NCI-H510A treated with DMSO at 0.1 percent for 48 hours (cell line): ENCODE measurements around the gene SIGLEC12.

Experiments used
- DNase-seq: peaks from one replicate; lab custom pipeline; 2025; lab: John Stamatoyannopoulos, UW

SIGLEC12 gene

GRCh38 chr19:51501594-51502263, at the start of gene SIGLEC12:
TSS of gene SIGLEC12 (minus strand) at chr19:51501800. CDS start at chr19:51501733, 67 bp downstream.
- no peak for DNase-seq

DNA sequence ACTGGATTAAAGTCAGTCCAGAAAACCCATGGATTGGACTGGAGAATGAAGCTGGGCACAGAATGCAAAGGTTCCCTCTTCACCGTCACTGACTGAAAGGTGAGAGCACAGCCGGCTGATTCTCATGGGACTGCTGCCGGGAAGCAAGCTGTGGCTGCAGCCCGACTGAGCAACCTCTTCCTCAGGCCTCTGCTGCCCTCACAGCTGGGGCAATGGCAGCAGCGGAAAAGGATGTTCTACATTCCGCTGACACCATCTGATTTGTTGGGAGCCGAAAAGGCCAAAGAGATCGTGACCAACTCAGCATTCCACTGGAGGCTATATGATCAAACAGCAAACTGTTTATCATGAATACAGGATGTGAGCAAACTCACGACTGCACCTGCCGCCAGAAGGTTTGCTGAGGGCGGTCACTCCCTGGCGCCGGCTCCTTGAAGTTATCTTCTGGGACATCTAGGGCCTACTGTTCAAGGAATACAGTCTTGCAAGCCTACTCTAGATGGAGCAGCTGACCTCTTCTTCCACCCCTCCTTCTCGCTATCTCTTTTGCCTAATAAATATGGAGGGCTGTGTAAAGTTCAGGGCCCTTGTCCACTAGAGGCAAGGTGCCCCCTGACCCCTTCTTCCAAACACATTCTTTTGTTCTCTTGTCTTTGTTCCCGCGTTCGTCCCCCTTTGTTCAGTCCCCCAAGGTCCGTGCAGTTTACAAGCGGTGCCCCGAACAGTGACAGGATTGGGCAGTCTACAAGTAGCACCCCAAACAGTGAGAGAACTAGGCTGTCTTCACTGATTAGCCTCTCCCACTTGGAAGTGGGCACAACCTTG, 49.5 kb upstream of the SIGLEC12 start:
- no peak for DNase-seq

DNA sequence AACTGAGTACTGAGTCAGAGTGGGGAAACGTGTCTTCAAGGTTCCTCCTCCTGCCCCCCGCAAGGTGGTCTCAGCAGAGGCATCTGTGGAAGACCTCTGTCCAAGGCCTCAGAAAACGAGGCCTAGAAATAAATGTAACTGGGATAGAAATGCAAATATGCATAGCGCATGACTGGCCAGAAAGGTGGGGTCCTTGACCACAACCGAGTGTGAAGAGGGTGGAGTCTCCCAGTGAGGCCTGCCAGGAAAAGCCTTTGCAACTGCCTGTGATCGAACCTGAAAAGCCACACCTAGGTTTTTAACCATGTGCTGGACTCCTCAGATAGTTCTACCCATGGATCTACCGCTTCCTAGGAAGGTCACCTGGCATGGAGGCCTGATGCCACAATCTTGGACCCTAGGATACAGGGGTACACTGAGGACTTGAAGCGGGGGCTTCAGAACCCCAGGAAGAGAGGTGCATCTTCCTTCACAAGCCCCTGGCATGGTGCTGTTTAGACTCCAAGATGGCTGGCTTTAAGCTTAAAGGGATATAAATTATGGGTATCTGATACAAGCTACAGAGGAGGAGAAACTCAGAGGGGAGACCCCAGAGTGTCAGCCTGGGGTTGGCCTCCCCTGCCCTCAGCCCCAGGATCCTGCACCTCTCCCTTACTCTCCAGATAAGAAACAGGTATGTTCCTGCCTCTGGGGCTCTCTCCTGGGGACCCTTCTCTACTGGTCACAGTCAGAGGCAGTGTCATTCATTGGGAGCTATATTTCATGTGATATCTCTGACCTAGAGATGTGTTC, 48.1 kb upstream of the SIGLEC12 start:
- DNase-seq, result no peak

GRCh38 chr19:51548891-51549305, 47.3 kb upstream of the SIGLEC12 start:
- no peak for DNase-seq

GRCh38 chr19:51548213-51548651, 46.6 kb upstream of the SIGLEC12 start:
- no peak for DNase-seq

DNA sequence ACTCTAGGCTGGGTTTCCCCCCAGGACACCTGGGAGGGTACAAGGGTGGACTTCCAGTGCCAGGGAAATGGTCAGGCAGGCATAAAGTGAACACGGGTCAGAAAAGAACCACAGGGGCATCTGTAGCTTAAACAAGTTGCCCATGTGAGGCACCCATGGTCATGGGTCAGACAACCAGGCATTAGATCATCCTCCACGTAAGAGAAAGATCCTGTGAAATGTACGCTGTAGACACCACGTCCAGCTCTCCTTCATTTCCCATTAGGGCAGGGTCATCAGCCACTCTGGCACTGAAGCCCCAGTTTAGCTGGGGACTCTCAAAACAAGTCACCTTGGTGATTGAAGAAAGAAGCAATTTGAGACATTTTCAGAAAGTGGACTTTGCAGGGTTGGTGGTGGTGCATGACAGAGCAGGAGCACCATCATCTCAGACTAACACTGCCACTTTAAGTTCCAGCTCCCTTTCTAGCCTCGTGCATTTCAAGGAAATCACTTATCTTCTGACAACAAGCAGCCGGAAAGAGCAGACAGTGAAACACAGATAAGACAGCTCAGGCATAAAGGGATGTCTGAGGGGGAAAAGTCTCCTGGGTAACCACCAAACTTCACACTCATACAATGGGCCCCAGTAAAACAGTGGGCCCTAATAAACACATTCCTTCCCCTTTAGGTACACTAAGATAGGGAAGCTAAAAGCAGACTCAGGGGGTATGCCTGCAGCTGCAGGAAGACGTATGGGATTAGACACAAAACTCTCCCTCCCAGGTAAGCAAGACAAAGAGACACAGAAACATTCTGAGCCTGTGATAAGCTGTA, 46.0 kb upstream of the SIGLEC12 start:
- DNase-seq, result no peak

GRCh38 chr19:51546650-51547396, 45.2 kb upstream of the SIGLEC12 start:
- DNase-seq, result no peak

DNA sequence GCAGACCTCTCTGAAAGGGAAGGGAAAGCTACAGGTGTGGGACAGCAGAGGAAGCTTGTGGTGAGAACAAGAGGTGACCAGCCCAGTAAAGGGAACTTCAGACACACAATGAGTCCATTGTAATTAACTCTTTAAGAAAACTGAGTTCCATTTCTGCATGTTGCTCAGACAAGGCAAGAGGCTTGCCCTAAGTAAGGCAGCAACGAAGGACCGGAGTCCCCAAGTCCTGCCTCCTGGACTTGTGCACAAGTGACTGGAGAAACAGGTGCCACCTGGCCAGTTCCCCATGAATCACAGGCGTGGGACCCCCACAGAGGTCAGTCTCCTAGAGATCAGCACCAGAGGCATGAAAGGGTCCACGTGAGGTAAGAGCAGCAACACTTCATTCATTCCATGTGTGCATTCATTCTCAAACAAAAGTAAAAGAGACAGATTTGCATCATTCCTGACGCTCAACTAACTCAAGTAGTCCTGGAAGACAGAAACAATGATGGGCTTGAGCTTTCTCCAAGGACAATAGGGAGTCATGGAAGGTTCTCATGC, 44.6 kb upstream of the SIGLEC12 start:
- no peak for DNase-seq

DNA sequence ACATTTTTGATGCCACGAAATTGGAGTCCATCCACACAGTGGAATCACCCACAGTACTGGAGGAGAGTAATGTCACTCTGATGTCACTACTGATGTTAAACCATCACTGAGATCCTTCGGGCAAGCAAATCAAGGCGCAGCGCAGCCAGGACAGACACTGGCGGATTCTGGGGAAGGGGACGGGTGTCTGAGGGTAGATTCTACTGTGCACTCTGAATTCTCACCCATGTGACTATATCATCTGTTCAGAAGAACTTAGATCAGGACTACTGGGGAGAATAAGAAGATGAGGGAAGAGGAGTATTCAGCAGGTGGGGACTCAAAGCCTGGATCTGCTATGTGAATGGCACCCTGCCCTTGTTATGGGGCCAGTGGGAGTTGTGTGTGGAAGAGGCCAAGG, 42.4 kb upstream of the SIGLEC12 start:
- no peak for DNase-seq

DNA sequence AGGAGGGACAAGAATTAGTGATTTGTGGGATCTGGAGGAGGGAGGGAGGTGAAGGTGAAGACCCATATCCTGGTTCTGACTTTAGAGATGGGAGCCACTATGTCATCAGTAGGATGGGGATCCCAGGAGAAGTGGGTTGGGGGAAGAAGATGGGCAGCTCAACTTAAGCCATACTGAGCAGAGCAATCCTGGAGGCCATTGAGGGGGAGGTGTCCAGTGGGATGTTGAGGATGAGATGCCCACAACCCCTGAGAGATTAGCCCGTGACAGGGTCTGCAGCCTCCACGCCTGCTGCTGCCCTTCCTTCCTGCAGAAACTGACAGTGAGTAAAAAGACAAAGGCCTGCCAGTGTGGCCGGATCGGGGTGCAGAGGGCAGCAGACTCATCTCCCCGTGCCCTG, 41.1 kb upstream of the SIGLEC12 start:
- DNase-seq, result no peak

- DNase-seq, result no peak
Measured at GRCh38 chr19:51541458-51542357, 40.1 kb upstream of the SIGLEC12 start.

DNA sequence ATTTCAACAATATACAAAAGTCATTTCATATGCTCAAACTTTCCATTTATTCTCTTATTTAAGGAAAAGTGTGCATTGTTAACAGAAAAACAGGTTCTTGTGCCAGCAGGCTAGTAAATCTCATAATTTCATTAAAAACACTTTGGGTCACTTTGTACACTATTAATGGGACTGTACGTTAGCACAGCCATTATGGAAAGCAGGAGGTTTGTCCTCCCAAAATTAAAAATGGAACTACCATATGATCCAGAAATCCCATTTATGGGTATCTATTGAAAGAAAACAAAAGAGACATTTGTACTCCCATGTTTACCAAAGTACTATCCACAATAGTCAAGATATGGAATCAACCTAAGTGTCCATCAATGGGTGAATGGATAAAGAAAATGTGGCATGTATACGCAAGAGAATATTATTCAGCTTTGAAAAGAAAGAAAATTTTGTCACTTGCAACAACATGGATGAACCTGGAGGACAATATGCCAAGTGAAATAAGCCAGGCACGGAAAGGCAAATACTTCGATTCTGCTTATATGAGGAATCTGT, 38.3 kb upstream of the SIGLEC12 start:
- no peak for DNase-seq

GRCh38 chr19:51535535-51535934, 33.9 kb upstream of the SIGLEC12 start:
- DNase-seq, result no peak

- no peak for DNase-seq
Measured at GRCh38 chr19:51531349-51532315, 30.0 kb upstream of the SIGLEC12 start, which contains the start of gene SIGLEC6. TSS of gene SIGLEC6 (minus strand) at chr19:51531670. CDS start at chr19:51531648, 22 bp downstream.

- no peak for DNase-seq
Measured at GRCh38 chr19:51530616-51531015, 29.0 kb upstream of the SIGLEC12 start.

DNA sequence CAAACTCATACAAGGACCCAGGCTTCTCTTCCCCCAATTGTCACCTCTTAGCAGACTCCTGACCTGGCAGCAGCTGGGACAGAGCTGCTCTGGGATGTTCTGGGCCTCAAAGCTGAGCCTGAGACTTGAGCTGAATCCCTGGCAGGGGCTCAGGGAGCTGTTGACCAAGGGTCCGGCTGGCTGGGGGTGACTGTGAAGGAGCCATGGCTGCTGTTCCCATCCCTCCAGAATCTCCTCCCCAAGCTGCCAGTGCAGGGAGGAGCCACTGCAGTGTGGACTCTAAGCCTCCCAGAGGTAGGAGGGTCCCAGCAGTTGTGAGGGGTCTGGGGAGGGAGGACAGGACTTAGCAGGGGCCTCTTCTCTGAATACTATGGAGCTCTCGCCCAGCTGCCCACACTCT, 27.7 kb upstream of the SIGLEC12 start:
- DNase-seq, result no peak

DNA sequence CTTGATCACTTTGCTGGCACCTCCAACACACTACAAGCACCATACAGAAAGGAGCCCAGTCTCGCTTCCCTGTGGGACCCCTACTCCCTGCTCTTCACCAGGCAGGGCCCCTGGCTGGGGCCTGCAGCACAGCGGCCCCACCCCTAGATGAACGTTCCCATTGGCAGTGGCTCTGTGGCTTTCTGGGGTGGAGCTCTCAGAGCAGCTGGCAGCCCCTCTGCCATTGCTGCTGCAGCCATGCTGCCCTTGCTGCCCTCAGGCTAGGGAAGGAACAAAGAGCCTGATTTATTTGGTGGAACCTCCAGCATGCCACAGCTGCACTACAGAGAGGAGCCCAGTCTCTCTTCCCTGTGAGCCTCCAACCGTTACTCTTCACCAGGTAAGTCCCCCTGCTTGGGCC, 24.1 kb upstream of the SIGLEC12 start:
- no peak for DNase-seq

DNA sequence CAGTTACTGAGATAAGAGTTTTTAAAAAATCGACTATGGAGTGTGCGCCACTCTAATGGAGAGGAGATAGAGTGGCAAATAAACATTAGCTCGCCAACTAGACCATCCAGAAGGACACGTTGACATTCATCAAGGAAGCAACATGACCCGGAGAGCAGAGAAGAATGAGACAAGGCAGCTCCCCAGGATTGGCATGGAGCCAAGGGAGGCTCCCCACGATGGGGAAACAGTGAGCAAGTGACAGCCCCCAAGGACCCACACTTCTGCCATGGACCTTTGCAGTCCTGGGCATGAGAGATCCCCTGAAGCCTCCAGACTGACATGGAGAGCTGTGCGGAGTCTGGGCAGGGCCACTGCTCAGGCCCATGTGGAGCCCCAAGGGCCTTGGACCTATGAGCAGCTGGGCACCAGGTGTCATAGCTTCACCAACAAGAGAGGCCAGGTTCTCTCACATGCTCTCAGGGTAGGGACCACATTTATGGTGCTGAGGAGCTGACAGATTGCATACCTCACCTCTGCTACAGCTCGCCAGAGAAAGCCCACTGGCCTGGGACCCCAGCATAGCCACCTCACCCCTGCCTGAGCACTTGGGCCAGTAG, 23.2 kb upstream of the SIGLEC12 start:
- no peak for DNase-seq
